ENCODE measurements around the gene TRDN. TPM values are rescaled to one million over a fixed set of nuclear protein-coding genes. Genes with fewer than 3 reads are reported as not detected.
A peak's percentile ranks its signal among the peaks of the same experiment; 100 is the strongest.

TRDN gene
- total RNA-seq, 1 donor from 2014 or later, result not detected

DNA sequence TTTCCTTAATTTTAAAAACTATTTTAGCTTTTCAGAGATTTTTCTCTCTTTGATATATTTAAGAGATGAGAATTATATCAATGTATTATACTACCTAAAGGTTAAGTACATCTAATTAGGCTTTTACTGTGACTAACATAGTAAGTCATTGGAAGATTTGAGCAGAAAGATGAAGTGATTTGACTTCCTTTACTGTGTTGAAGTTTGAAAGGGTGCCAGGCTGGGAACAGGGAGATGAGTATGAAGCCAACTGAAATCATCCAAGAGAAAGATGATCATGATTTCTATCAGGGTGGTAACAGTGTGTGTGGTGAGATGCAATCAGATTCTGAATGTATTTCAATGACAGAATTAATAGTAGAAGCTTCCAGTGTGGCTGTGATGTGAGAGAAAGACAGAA, 87.3 kb downstream of the TRDN start:
- DNase-seq (ENCODE audit: low read depth), result no peak
- H3K4me3 ChIP-seq (ENCODE audit: low read depth, low read length), result no peak overlapping the region
- TF ChIP-seq CTCF (conservative IDR thresholded peaks at IDR 0.05; ENCODE audit: low read depth, low read length), result no peak

- no peak for TF ChIP-seq CTCF (conservative IDR thresholded peaks at IDR 0.05; ENCODE audit: low read depth, low read length)
- no peak overlapping the region for H3K4me3 ChIP-seq (ENCODE audit: low read depth, low read length)
- DNase-seq (ENCODE audit: low read depth), result no peak
Measured at GRCh38 chr6:123547216-123547978, 89.4 kb downstream of the TRDN start.

- H3K4me3 ChIP-seq (ENCODE audit: low read depth, low read length), result no peak overlapping the region
- TF ChIP-seq CTCF (conservative IDR thresholded peaks at IDR 0.05; ENCODE audit: low read depth, low read length), result no peak
- no peak for DNase-seq (ENCODE audit: low read depth)
Measured at GRCh38 chr6:123546537-123546936, 90.2 kb downstream of the TRDN start.

- no peak for DNase-seq (ENCODE audit: low read depth)
- TF ChIP-seq CTCF (conservative IDR thresholded peaks at IDR 0.05; ENCODE audit: low read depth, low read length), result no peak
- no peak overlapping the region for H3K4me3 ChIP-seq (ENCODE audit: low read depth, low read length)
Measured at GRCh38 chr6:123541462-123541861, 95.3 kb downstream of the TRDN start.

DNA sequence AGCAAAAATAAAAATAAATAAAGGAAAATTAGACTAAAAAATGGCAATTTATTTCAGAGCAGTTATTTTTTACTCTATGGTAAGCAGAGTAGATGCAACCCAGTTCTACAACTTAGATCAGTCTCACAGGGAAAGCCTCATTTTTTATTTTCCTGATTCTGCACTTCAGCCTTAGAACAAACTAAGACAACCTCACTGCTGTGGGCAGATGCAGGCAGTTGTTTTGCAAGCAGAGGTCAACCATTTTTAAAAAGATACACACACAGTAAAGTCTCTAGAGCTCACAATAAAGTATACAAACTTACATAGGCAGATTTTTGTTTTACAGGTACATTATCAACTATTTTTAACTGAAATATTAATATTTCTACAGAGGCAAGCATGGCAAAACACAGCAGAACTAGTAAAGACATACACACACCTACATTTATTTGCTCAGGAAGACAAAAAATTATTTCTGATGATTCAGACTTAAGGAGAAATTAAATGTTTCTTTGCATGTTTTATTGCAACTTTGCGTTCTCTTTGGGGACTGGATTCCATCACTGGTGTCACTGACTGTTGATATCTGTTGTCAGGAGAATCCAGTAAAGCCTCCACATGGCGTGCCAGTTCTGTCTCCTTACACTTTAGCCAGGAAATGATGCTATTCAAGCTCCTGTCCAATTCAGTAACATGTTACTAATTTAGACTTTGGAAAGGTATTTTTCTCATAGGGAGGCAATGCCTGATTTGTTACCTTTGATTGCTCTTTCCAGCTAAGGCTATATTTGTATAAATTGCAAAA, 102.7 kb downstream of the TRDN start:
- TF ChIP-seq CTCF (conservative IDR thresholded peaks at IDR 0.05; ENCODE audit: low read depth, low read length), result no peak
- no peak for DNase-seq (ENCODE audit: low read depth)
- H3K4me3 ChIP-seq (ENCODE audit: low read depth, low read length), result no peak overlapping the region

DNA sequence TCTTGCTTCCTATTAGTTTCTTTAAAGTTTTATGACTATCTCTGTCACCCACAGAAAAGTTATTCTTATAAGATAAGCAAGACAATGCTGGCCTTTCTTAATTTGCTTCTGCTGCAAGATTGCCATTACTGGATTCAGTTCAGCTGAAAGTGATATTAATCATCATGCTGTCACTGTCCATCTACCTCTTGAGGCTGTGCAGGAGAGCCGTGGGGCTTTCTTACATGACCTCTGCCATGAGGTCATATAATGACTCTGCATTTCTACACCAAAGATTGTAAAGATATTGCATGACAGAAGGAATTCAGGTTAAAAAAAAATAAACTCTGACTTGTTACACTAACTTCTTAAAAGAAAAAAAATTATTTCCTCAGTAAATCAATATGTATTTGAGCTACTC, 106.9 kb downstream of the TRDN start:
- DNase-seq (ENCODE audit: low read depth), result peak; percentile 12
- TF ChIP-seq CTCF (conservative IDR thresholded peaks at IDR 0.05; ENCODE audit: low read depth, low read length), result no peak
- H3K4me3 ChIP-seq (ENCODE audit: low read depth, low read length), result no peak overlapping the region

Data from epithelial cell of proximal tubule (primary cell).